ENCODE data around the gene KRTAP5-5.
"Not testable (repeated sequence)": the region's sequence is repeated elsewhere in the genome, so short reads cannot be mapped to it uniquely, and the experiment has no call there.

Gene KRTAP5-5

GRCh38 chr11:1656670-1657069 lies 27.1 kb downstream of the KRTAP5-5 start:
- DNase-seq: no peak

- no peak for DNase-seq
These were observed 29.9 kb downstream of the KRTAP5-5 start for GRCh38 chr11:1659506-1659905.

- DNase-seq: no peak
These were observed 30.7 kb downstream of the KRTAP5-5 start for GRCh38 chr11:1660111-1660867.

- DNase-seq: not testable (repeated sequence)
These were observed 32.1 kb downstream of the KRTAP5-5 start for GRCh38 chr11:1661454-1662269.

GRCh38 chr11:1662699-1663283 lies 33.2 kb downstream of the KRTAP5-5 start:
- not testable (repeated sequence) for DNase-seq

GRCh38 chr11:1665313-1665712 lies 35.7 kb downstream of the KRTAP5-5 start:
- no peak for DNase-seq

- DNase-seq: no peak
These were observed 37.7 kb downstream of the KRTAP5-5 start for GRCh38 chr11:1667121-1667850.

GRCh38 chr11:1667906-1668305 lies 38.3 kb downstream of the KRTAP5-5 start:
- no peak for DNase-seq

- no peak for DNase-seq
These were observed 39.4 kb downstream of the KRTAP5-5 start for GRCh38 chr11:1668911-1669473.

- no peak for DNase-seq
These were observed 40.1 kb downstream of the KRTAP5-5 start for GRCh38 chr11:1669546-1670218.

GRCh38 chr11:1670457-1670856 lies 40.9 kb downstream of the KRTAP5-5 start:
- not testable (repeated sequence) for DNase-seq

- DNase-seq: no peak
These were observed 41.4 kb downstream of the KRTAP5-5 start for GRCh38 chr11:1670905-1671371.

- DNase-seq: no peak
These were observed 42.1 kb downstream of the KRTAP5-5 start for GRCh38 chr11:1671658-1672057.

GRCh38 chr11:1672613-1673350 lies 43.2 kb downstream of the KRTAP5-5 start:
- DNase-seq: no peak

- no peak for DNase-seq
These were observed 44.0 kb downstream of the KRTAP5-5 start for GRCh38 chr11:1673446-1674172.

GRCh38 chr11:1674173-1675131 lies 44.9 kb downstream of the KRTAP5-5 start:
- no peak for DNase-seq

GRCh38 chr11:1675536-1676228 lies 46.1 kb downstream of the KRTAP5-5 start:
- no peak for DNase-seq

- DNase-seq: no peak
These were observed 46.7 kb downstream of the KRTAP5-5 start for GRCh38 chr11:1676229-1676740.

All from activated gamma-delta T cell (primary cell).